K562 (cell line): ENCODE data around the gene LAMTOR5. TPM values are rescaled to one million over a fixed set of nuclear protein-coding genes. Genes with fewer than 3 reads are reported as not detected.

Source experiments
- NCOA6 ChIP-seq: fragments of 450-650 bp; IDR thresholded peaks from 2 replicates; pipeline ENCODE4 v1.6.1; 2017; ENCODE audit warnings: mild to moderate bottlenecking
- SFPQ ChIP-seq: fragments of 200-400 bp; formaldehyde crosslinking; IDR thresholded peaks from 2 replicates; pipeline ENCODE4 v1.6.1; 2017; ENCODE audit warnings: mild to moderate bottlenecking, low read depth, low read length, moderate library complexity
- ZNF57 ChIP-seq: fragments of 450-650 bp; formaldehyde crosslinking; IDR thresholded peaks from 2 replicates; pipeline ENCODE4 v1.4.0; 2020; ENCODE audit warnings: mild to moderate bottlenecking, moderate library complexity
- ZNF592 ChIP-seq: fragments of 450-650 bp; IDR thresholded peaks from 2 replicates; pipeline ENCODE4 v1.6.1; 2017; ENCODE audit warnings: antibody characterized with exemption, mild to moderate bottlenecking
- polyA plus RNA-seq, 8 experiments: library from polyadenylated mRNA; depleted of rRNA in 4 of 8; stranded (reverse) in 5 of 8; unstranded in 3 of 8; fragments of >200 nt; fragmentation: Nextera tagmentation in 2 of 8; fragmentation: Illumina TruSeq in 1 of 8; extraction: Ambion mirVana in 2 of 8; extraction: Trizol in 1 of 8; gene quantifications; 2 replicates each; pipeline versions ENCODE4 v1.2.1 to v1.2.3, GENCODE V29; 2011 to 2014; ENCODE audit warnings: inconsistent platforms in 1 of 8, missing spikeins in 1 of 8
- total RNA-seq, 7 experiments: library from RNA; depleted of rRNA in 6 of 7; stranded (reverse); fragments of >200 nt in 6 of 7; fragmentation: Illumina TruSeq in 2 of 7; extraction: Trizol in 2 of 7; gene quantifications; 2 replicates each; pipeline versions ENCODE4 v1.2.1 to v1.2.3, GENCODE V29; 2011 to 2021; ENCODE audit warnings: low replicate concordance in 1 of 7

Gene LAMTOR5
- total and polyA plus RNA-seq, 9 of the 15 experiments (the other 6 are each of a cell fraction or from before 2014, with no cell fraction given): 118 to 712 (median 241) TPM

- TF ChIP-seq ZNF592: no peak
- TF ChIP-seq NCOA6: no peak
- TF ChIP-seq SFPQ: no peak
- TF ChIP-seq ZNF57 (CRISPR knock-in tag): no peak
These were observed 47.1 kb downstream of the LAMTOR5 start (continued) for GRCh38 chr1:110360431-110360830.
